ENCODE data around the gene TGFB1I1. TPM values are rescaled to one million over a fixed set of nuclear protein-coding genes. Genes with fewer than 3 reads are reported as not detected.
"Not testable (repeated sequence)": the region's sequence is repeated elsewhere in the genome, so short reads cannot be mapped to it uniquely, and the experiment has no call there.

Gene TGFB1I1
- total RNA-seq, 1 donor from 2014 or later = 0.64 TPM

- intact Hi-C loops (cut with micrococcal nuclease) = no loop called here
Observed at GRCh38 chr16:31467151-31467773, 4.7 kb upstream of the TGFB1I1 start.

GRCh38 chr16:31467858-31468257 lies 4.1 kb upstream of the TGFB1I1 start:
- intact Hi-C loops (cut with micrococcal nuclease) = no loop called here

GRCh38 chr16:31470615-31471014 lies 1.3 kb upstream of the TGFB1I1 start:
- intact Hi-C loops (cut with micrococcal nuclease) = no loop called here

GRCh38 chr16:31471241-31471874 lies 594 bp upstream of the TGFB1I1 start:
- intact Hi-C loops (cut with micrococcal nuclease) = no loop called here

GRCh38 chr16:31472709-31473203 lies 804 bp downstream of the TGFB1I1 start:
- intact Hi-C loops (cut with micrococcal nuclease) = no loop called here

GRCh38 chr16:31473264-31473984 lies 1.5 kb downstream of the TGFB1I1 start:
- intact Hi-C loops (cut with micrococcal nuclease) = no loop called here

GRCh38 chr16:31474173-31474714 lies 2.3 kb downstream of the TGFB1I1 start:
- intact Hi-C loops (cut with micrococcal nuclease) = no loop called here

GRCh38 chr16:31474773-31475738 lies 3.1 kb downstream of the TGFB1I1 start:
- intact Hi-C loops (cut with micrococcal nuclease) = no loop called here

GRCh38 chr16:31475946-31476302 lies 4.0 kb downstream of the TGFB1I1 start:
- intact Hi-C loops (cut with micrococcal nuclease) = loop anchor here (2.0 kb wide), 2 partner anchors 15 to 31 kb away; no protein-coding TSS in a partner anchor

- intact Hi-C loops (cut with micrococcal nuclease) = loop anchor here (2.0 kb wide), 2 partner anchors 16 to 30 kb away; no protein-coding TSS in a partner anchor
Observed at GRCh38 chr16:31476303-31477219, 4.6 kb downstream of the TGFB1I1 start.

GRCh38 chr16:31477220-31478216 lies 5.6 kb downstream of the TGFB1I1 start:
- intact Hi-C loops (cut with micrococcal nuclease) = loop anchor here (2.0 kb wide), 2 partner anchors 17 to 29 kb away; no protein-coding TSS in a partner anchor

GRCh38 chr16:31478956-31479355 lies 7.0 kb downstream of the TGFB1I1 start:
- intact Hi-C loops (cut with micrococcal nuclease) = no loop called here

- intact Hi-C loops (cut with micrococcal nuclease) = no loop called here
Observed at GRCh38 chr16:31479751-31480150, 7.8 kb downstream of the TGFB1I1 start.

- intact Hi-C loops (cut with micrococcal nuclease) = no loop called here
Observed at GRCh38 chr16:31480851-31481536, 9.0 kb downstream of the TGFB1I1 start.

- intact Hi-C loops (cut with micrococcal nuclease) = no loop called here
Observed at GRCh38 chr16:31483081-31483480, 11.1 kb downstream of the TGFB1I1 start, which contains the start of gene SLC5A2. SLC5A2 (plus strand) TSS chr16:31483123; CDS start chr16:31483137, 14 bp downstream.

- intact Hi-C loops (cut with micrococcal nuclease) = not testable (repeated sequence)
Observed at GRCh38 chr16:31484048-31484447, 12.1 kb downstream of the TGFB1I1 start.

- intact Hi-C loops (cut with micrococcal nuclease) = loop anchor here (5.0 kb wide), 1 partner anchor 383 kb away; no protein-coding TSS in a partner anchor
Observed at GRCh38 chr16:31484491-31485171, 12.7 kb downstream of the TGFB1I1 start.
